ENCODE results near the gene PPP1R27. TPM values are rescaled to one million over a fixed set of nuclear protein-coding genes. Genes with fewer than 3 reads are reported as not detected.

The PPP1R27 gene
- total and polyA plus RNA-seq, 4 donors: 0.31 to 0.35 TPM; not detected in 2

- no peak overlapping the region for H3K4me3 ChIP-seq (ENCODE audit: low read depth in 1 of 3, low read length in 3 of 3)
- TF ChIP-seq, protein P1, sequence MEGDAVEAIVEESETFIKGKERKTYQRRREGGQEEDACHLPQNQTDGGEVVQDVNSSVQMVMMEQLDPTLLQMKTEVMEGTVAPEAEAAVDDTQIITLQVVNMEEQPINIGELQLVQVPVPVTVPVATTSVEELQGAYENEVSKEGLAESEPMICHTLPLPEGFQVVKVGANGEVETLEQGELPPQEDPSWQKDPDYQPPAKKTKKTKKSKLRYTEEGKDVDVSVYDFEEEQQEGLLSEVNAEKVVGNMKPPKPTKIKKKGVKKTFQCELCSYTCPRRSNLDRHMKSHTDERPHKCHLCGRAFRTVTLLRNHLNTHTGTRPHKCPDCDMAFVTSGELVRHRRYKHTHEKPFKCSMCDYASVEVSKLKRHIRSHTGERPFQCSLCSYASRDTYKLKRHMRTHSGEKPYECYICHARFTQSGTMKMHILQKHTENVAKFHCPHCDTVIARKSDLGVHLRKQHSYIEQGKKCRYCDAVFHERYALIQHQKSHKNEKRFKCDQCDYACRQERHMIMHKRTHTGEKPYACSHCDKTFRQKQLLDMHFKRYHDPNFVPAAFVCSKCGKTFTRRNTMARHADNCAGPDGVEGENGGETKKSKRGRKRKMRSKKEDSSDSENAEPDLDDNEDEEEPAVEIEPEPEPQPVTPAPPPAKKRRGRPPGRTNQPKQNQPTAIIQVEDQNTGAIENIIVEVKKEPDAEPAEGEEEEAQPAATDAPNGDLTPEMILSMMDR (IDR thresholded peaks at IDR 0.05; ENCODE audit: low read depth, low read length, missing input control): no peak
- TF ChIP-seq ATF3 (IDR thresholded peaks at IDR 0.05) (no peak), REST (IDR thresholded peaks at IDR 0.05) (no peak), FOXA1 (IDR thresholded peaks at IDR 0.05) (no peak), TAF1 (conservative IDR thresholded peaks at IDR 0.05) (no peak), EGR1 (IDR thresholded peaks at IDR 0.05; ENCODE audit: low read depth in 2 of 2) (no peak)
- no peaks in the 10 kb centered on the region for H3K27me3 ChIP-seq (ENCODE audit: control insufficient read depth in 4 of 4, insufficient read depth in 4 of 4, low read length in 3 of 4)
- peaks cover 4 to 20% (median 6%) of the 10 kb centered on the region in 4 donors for H3K36me3 ChIP-seq (ENCODE audit: control insufficient read depth in 4 of 4, insufficient read depth in 3 of 4, low read depth in 1 of 4, low read length in 3 of 4)
- peaks cover 0 to 9% (median 3%) of the 10 kb centered on the region in 4 donors for H3K4me1 ChIP-seq (ENCODE audit: control insufficient read depth in 4 of 4, insufficient read depth in 4 of 4, low read length in 3 of 4)
- H3K27ac ChIP-seq (ENCODE audit: low read depth in 1 of 2, low read length in 2 of 2): no peak overlapping the region
- 93% methylated on average over 42 of the region's 42 CpGs for WGBS
- no peak overlapping the region for H3K9ac ChIP-seq (ENCODE audit: low read depth in 1 of 2, low read length in 2 of 2)
- DNase-seq (ENCODE audit: low spot score): no peak
- no peaks in the 10 kb centered on the region for H3K9me3 ChIP-seq (ENCODE audit: control insufficient read depth in 4 of 4, low read length in 3 of 4)
Observed at GRCh38 chr17:81810892-81811704, 23.8 kb downstream of the PPP1R27 start.

DNA sequence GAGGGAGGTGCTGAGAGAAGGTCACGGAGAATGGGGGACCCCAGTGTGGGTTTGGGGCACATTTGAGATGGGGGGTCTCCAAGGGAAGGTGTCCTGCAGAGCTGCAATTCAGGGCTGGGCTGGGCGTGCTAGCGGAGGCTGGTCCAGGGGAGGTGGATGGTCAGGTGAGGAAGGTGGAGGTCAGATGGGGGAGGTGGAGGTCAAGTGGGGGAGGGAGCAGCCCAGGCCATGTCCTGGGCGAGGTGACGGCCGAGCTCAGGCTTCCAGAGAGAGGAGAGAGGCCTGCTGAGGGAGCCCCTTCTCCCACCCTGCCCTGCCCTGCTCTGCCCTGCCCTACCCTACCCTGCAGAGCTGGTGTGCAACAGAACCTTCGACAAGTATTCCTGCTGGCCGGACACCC, 24.4 kb downstream of the PPP1R27 start:
- no peak for DNase-seq (ENCODE audit: low spot score)
- Histone ChIP-seq H3K4me1 (ENCODE audit: control insufficient read depth in 4 of 4, insufficient read depth in 4 of 4, low read length in 3 of 4) (peaks cover 3 to 15% (median 7%) of the 10 kb centered on the region in 4 donors), H3K36me3 (ENCODE audit: control insufficient read depth in 4 of 4, insufficient read depth in 3 of 4, low read depth in 1 of 4, low read length in 3 of 4) (peaks cover 4 to 20% (median 6%) of the 10 kb centered on the region in 4 donors), H3K27me3 (ENCODE audit: control insufficient read depth in 4 of 4, insufficient read depth in 4 of 4, low read length in 3 of 4) (no peaks in the 10 kb centered on the region), H3K9ac (ENCODE audit: low read depth in 1 of 2, low read length in 2 of 2) (no peak overlapping the region), H3K27ac (ENCODE audit: low read depth in 1 of 2, low read length in 2 of 2) (no peak overlapping the region), H3K4me3 (ENCODE audit: low read depth in 1 of 3, low read length in 3 of 3) (no peak overlapping the region), H3K9me3 (ENCODE audit: control insufficient read depth in 4 of 4, low read length in 3 of 4) (no peaks in the 10 kb centered on the region)
- 92% methylated on average over 8 of the region's 8 CpGs for WGBS
- TF ChIP-seq GABPA (IDR thresholded peaks at IDR 0.05 in 1 of 2, conservative IDR thresholded peaks at IDR 0.05 in 1 of 2): no peak
- TF ChIP-seq TAF1 (conservative IDR thresholded peaks at IDR 0.05): no peak
- TF ChIP-seq RAD21 (IDR thresholded peaks at IDR 0.05): no peak
- no peak for TF ChIP-seq MAX (IDR thresholded peaks at IDR 0.05)
- TF ChIP-seq HNF4A (conservative IDR thresholded peaks at IDR 0.05): no peak
- TF ChIP-seq RXRA (IDR thresholded peaks at IDR 0.05): no peak
- no peak for TF ChIP-seq HNF4G (IDR thresholded peaks at IDR 0.05)
- TF ChIP-seq JUND (IDR thresholded peaks at IDR 0.05): no peak
- no peak for TF ChIP-seq FOXA2 (IDR thresholded peaks at IDR 0.05)
- no peak for TF ChIP-seq NR2F2 (IDR thresholded peaks at IDR 0.05)
- no peak for TF ChIP-seq ATF3 (IDR thresholded peaks at IDR 0.05)
- TF ChIP-seq, protein P1 (IDR thresholded peaks at IDR 0.05; ENCODE audit: low read depth, low read length, missing input control): no peak
- TF ChIP-seq SP1 (IDR thresholded peaks at IDR 0.05): no peak
- no peak for TF ChIP-seq YY1 (IDR thresholded peaks at IDR 0.05)
- TF ChIP-seq, protein P2, sequence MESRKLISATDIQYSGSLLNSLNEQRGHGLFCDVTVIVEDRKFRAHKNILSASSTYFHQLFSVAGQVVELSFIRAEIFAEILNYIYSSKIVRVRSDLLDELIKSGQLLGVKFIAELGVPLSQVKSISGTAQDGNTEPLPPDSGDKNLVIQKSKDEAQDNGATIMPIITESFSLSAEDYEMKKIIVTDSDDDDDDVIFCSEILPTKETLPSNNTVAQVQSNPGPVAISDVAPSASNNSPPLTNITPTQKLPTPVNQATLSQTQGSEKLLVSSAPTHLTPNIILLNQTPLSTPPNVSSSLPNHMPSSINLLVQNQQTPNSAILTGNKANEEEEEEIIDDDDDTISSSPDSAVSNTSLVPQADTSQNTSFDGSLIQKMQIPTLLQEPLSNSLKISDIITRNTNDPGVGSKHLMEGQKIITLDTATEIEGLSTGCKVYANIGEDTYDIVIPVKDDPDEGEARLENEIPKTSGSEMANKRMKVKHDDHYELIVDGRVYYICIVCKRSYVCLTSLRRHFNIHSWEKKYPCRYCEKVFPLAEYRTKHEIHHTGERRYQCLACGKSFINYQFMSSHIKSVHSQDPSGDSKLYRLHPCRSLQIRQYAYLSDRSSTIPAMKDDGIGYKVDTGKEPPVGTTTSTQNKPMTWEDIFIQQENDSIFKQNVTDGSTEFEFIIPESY (IDR thresholded peaks at IDR 0.05): no peak

All from liver (tissue), 9 donors.